ENCODE results near the gene AVL9.

DNA sequence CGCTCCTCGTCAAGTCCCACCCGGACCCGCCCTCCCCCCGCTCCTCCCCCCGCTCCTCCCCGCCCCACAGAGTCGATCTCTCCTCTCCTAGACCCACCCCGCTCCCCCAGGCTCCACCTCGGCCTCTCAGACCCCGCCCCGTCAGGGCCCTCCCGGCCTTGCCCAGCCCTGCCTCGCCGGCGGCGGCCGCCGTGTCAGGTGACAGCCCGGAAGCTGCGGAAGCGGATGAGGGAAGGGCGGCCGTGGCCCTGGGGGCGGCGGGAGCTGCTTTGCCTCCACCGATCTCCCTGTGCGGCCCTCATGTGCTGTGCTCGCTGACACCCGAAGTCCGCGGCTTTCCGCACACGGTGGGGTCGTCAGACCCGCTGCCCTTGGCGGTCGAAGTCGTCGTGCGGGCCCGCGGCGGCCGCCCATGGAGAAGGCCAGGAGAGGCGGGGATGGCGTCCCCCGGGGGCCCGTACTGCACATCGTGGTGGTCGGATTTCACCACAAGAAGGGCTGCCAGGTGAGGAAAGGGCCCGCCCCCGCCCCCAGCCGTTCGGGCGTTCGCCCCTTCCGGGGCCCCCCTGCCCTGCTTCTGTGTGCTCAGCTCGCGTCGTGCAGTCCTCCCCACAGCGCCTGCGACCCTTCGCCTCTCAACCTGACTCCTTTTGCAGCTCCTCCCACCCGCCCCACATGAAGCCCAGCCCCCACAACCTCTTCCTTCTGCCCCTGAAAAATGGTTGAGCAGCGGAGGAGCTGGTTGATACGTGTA lies at the start of gene AVL9:
- TF ChIP-seq CTCF (conservative IDR thresholded peaks at IDR 0.05 in 1 of 2, IDR thresholded peaks at IDR 0.05 in 1 of 2; ENCODE audit: extremely low read depth in 1 of 2, insufficient read depth in 1 of 2, low read depth in 1 of 2, low read length in 2 of 2) = no peak
- TF ChIP-seq EZH2 (IDR thresholded peaks at IDR 0.05; ENCODE audit: borderline replicate concordance, low read length) = no peak

Measured in mammary epithelial cell (primary cell).